Measurements from ENCODE around the gene ASAP3.

ASAP3 gene

DNA sequence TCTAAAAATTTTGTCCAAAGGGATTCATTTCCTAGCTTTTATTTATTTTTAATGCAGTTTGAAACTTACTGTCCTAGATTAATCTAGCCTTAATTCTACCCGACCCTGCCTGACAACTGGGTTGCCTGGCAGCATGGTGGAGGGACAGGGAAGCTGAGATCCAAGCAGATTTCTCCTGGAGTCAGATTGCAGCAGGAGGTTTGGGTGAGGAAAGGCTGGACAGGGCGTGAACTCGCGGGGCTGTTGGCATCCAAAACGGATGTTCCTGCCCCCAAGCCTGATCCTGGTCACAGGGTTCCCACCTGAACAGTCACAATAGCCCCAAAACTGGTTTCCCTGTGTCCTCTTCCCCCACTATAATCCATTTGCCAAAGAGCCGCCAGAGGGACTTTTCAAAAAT, 82.7 kb downstream of the ASAP3 start:
- no peak for TF ChIP-seq CTCF (conservative IDR thresholded peaks at IDR 0.05)
- TF ChIP-seq ZFX (IDR thresholded peaks at IDR 0.05) = no peak
- no peak overlapping the region for H3K27ac ChIP-seq

- no peak overlapping the region for H3K27ac ChIP-seq
Measured at GRCh38 chr1:23400324-23401114, 83.5 kb downstream of the ASAP3 start.

GRCh38 chr1:23399229-23399628, 84.8 kb downstream of the ASAP3 start:
- TF ChIP-seq CTCF (conservative IDR thresholded peaks at IDR 0.05) (no peak), ZFX (IDR thresholded peaks at IDR 0.05) (no peak)
- H3K27ac ChIP-seq = no peak overlapping the region

More at GRCh38 chr1:23400324-23401114, 83.5 kb downstream of the ASAP3 start:
- no peak for TF ChIP-seq CTCF (conservative IDR thresholded peaks at IDR 0.05)
- no peak for TF ChIP-seq ZFX (IDR thresholded peaks at IDR 0.05)

- no peak overlapping the region for H3K27ac ChIP-seq
- TF ChIP-seq ZFX (IDR thresholded peaks at IDR 0.05) = no peak
- TF ChIP-seq CTCF (conservative IDR thresholded peaks at IDR 0.05) = no peak
Measured at GRCh38 chr1:23397908-23398307, 86.1 kb downstream of the ASAP3 start.

DNA sequence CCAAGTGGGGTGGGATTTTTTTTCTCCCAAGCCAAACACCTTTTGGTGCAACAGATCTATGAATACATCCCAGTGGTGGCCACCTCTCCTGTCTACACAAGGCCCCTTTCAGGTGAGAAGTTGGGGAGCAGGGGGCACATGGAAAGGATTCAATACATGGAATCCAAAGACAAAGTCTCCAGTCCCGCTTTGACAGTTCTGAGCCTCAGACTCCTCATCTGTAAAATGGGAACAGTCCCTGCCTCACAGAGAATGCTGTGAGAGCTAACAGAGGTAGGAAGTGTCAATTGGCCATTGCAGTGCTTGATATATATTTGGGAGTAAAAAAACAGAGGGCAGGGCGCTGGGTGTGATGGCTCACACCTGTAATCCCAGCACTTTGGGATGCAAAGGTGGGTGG, 87.6 kb downstream of the ASAP3 start:
- H3K27ac ChIP-seq = no peak overlapping the region
- TF ChIP-seq CTCF (conservative IDR thresholded peaks at IDR 0.05) (no peak), ZFX (IDR thresholded peaks at IDR 0.05) (no peak)

DNA sequence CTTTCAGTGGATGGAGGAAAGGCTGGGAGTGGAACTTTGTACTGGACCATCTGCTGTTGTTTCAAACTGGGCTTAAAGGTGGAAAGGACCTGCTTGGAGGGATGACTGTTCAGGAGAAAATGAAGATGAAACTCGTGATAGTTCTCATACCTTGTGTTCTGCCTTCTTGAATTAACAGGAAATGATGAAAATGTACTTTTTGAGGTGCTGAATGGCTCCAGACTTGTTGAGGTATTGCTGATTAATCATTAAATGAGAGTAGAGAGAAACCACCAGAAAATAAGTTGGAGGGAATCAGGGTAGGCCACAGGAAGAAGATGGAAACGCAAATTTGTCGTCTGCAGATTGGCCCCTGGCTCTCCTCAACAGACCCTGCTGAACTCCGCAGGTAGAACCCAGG, 88.1 kb downstream of the ASAP3 start:
- no peak overlapping the region for H3K27ac ChIP-seq
- no peak for TF ChIP-seq CTCF (conservative IDR thresholded peaks at IDR 0.05)
- TF ChIP-seq ZFX (IDR thresholded peaks at IDR 0.05) = no peak

DNA sequence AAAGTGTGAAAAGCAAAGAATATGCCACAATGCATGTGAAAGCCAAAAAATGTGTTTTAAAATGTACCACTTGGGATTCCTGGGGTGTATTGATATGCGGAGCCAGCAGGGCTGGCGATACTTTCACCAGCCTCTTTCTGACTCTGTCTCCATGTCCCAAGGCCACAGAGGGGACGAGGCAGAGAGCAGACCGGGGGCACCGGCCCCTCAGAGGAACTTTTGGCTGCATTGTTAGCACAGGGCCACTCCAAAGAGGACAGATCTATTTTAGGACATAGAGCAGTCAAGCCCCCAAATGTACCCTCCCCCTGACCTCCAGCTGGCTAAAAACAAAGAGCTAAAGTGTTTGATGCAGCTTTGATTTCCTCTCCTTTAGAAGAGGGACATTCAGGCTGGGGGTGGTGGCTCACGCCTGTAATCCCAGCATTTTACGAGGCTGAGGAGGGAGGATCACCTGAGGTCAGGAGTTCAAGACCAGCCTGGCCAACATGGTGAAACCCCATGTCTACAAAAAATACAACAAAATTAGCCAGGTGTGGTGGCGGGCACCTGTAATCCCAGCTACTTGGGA, 88.7 kb downstream of the ASAP3 start:
- TF ChIP-seq CTCF (conservative IDR thresholded peaks at IDR 0.05) (no peak), ZFX (IDR thresholded peaks at IDR 0.05) (no peak)
- no peak overlapping the region for H3K27ac ChIP-seq
